CD4-positive, alpha-beta T cell treated with Interleukin-21 for 1 hour (primary cell): Measurements from ENCODE around the gene STX17.
"Not testable (repeated sequence)": the region's sequence is repeated elsewhere in the genome, so short reads cannot be mapped to it uniquely, and the experiment has no call there.

Experiments used
- DNase-seq: peaks from one replicate; pipeline ENCODE4 v3.0.0-alpha.2; 2020

Gene STX17

GRCh38 chr9:99973455-99973854 is 67.0 kb downstream of the STX17 start:
- no peak for DNase-seq

DNA sequence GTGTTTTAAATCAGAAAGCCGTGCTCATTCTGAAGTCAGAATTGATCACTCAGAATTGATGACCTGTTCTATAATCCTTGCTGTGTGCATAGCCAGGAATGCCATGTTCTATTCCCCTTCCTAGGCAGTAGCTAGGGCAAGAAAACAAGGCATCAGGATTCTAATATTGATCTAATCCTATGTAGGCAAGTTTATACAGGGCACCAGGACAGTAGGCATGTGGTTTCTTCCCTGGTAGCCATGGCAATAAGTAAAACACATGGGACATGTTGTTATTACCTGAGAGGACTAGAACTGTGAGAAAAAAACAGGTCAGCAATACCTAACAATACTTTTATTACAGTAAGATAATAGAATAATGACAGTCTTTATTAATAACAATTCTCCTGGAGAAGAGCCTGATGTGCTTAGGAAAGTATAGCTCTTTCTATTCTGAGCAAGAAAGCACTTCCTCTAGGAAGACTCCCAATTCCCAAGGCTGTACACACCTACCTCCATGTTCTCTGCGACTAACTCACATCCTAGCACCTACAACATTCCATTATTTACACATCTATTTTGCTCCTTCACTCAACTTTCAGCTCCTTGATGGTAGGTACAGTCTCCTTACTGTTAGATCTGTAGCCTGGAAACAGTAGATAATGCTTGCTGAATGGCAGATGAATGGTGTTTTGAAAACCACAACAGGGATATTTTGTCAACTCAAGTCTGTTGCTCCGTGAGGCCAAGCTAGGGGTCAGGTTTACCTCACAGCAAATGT is 70.8 kb downstream of the STX17 start:
- DNase-seq = no peak

DNA sequence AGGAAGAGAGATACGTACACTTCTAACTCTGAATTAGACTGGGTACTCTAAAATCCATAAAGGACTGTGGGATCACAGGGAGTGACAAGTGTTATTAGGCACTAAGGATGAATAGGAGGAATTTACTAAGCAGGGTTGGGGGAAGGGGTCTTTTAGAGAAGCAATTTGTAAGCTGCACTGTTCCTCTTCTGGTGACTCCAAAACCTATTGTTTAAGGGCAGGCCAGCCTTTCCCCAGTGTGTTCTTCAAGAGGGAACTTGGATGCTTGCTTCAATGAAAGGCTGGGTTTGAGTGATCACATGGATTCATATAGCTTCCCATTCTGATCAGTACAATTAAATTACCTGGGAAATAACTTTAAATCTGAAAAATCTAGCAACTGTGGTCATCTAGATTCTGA is 71.8 kb downstream of the STX17 start:
- no peak for DNase-seq

DNA sequence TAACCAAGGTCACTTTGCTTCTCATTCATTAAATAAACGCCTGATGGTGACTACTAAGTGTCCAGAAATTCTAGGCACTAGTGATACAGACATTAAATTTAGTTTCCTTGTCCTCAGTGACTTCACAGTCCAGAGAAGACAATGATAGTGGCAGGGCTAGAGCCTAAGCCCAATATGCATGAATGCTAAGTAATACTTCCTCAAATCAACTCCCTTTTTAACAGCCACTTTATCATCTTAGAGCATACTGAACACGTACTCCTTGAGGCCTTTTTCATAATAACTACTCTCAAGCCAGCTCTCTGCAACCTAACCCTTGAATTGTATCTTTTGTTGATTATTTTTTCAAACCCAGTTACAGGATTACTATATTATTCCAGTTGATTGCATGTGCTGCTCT is 74.1 kb downstream of the STX17 start:
- no peak for DNase-seq

GRCh38 chr9:99986642-99987041 is 80.2 kb downstream of the STX17 start:
- no peak for DNase-seq

- not testable (repeated sequence) for DNase-seq
These were observed 84.1 kb downstream of the STX17 start for GRCh38 chr9:99990508-99990907.

GRCh38 chr9:99998266-99998665 is 91.8 kb downstream of the STX17 start:
- DNase-seq = no peak

- no peak for DNase-seq
These were observed 92.4 kb downstream of the STX17 start for GRCh38 chr9:99998866-99999265.

- no peak for DNase-seq
These were observed 93.3 kb downstream of the STX17 start for GRCh38 chr9:99999797-100000196.

- peak; percentile 68 for DNase-seq
These were observed 104.7 kb downstream of the STX17 start for GRCh38 chr9:100011062-100011681.

DNA sequence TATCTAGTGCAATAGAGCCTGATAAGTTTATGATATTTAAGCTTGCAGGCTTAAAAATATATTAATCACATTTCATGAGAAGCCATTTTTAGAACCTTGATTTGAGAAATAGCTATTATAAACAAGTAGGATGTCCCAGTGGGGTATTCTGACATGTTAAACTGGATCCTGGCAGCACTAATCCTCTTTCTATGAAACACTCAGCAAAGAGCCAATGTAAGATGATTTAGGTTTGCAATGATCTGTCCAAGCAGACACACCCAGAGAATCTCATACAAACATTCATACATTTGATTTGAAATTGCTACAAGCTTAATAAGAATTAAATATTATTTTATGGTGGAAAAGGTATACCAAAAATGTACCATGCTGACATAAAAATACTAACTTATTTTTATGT is 105.8 kb downstream of the STX17 start:
- DNase-seq = no peak

GRCh38 chr9:100013573-100013972 is 107.1 kb downstream of the STX17 start:
- DNase-seq = no peak

DNA sequence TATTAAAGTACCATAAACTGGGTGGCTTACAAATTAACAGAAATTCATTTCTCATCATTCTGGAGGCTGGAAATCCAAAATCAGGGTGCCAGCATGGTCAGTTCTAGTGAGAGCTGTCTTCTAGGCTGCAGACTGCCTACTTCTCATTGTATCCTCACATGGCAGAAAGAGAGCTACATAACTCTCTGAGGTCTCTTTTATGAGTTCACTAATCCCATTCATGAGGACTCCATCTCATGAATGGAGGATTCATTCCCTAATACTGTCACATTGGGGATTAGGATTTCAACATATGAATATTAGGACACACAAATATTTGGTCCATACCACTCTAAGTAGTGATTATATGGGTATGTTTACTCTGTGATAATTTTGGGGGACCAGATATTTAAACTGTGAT is 108.4 kb downstream of the STX17 start:
- DNase-seq = no peak

GRCh38 chr9:100019541-100019940 is 113.1 kb downstream of the STX17 start:
- no peak for DNase-seq
